GM12878 (cell line): ENCODE results near the gene SLC22A7. TPM values are rescaled to one million over a fixed set of nuclear protein-coding genes. Genes with fewer than 3 reads are reported as not detected.

ENCODE experiments used
- ATAC-seq: fragments of 200-7000 bp; cut with Tn5 transposase; 3 replicates; pipeline ENCODE4 v1.9.1; 2020; ENCODE audit warnings: mild to moderate bottlenecking, moderate library complexity
- BruUV-seq: library from RNA; stranded (reverse); fragments of 400-500 nt; replicated peaks from 2 replicates; lab custom pipeline; 2021; lab: Mats Ljungman, UMichigan
- CTCF ChIA-PET: fragments of 300-600 bp; sonication (Branson Sonifier 250); formaldehyde crosslinking; extraction: SDS; loops from one replicate; lab custom pipeline; 2021; ENCODE audit warnings: inconsistent platforms; lab: Yijun Ruan, JAX
- POLR2A ChIA-PET: fragments of 350-600 bp; formaldehyde crosslinking; extraction: SDS; loops from one replicate; lab custom pipeline; 2021; ENCODE audit warnings: inconsistent platforms; lab: Charles Lee
- RAD21 ChIA-PET: fragments of 300-600 bp; sonication (Branson Sonifier 250); formaldehyde crosslinking; loops from one replicate; lab custom pipeline; 2023; ENCODE audit warnings: antibody characterized with exemption; ENCODE audit not compliant: unreplicated experiment; lab: Charles Lee
- SMC1A ChIA-PET: fragments of 300-600 bp; sonication (Branson Sonifier 250); formaldehyde crosslinking; loops from one replicate; lab custom pipeline; 2023; ENCODE audit not compliant: unreplicated experiment, uncharacterized antibody; lab: Charles Lee
- DNase-seq: peaks from one replicate; pipeline ENCODE4 v3.0.0-alpha.2; 2011; ENCODE audit warnings: low read depth, low spot score
- FAIRE-seq: peaks from 3 replicates; lab custom pipeline; 2011; peaks lifted over from hg19 to GRCh38; lab: Jason Lieb, UNC
- H2AFZ ChIP-seq: 2 replicates; pipeline ENCODE4 v1.6.0; 2011; ENCODE audit warnings: low read depth, low read length, control low read depth; ENCODE audit not compliant: control insufficient read depth
- H3K27ac ChIP-seq: 2 replicates; pipeline ENCODE4 v1.5.1; 2011; ENCODE audit warnings: control low read depth; ENCODE audit not compliant: control insufficient read depth, insufficient read depth
- H3K27me3 ChIP-seq, 2 experiments: replicated peaks in 1 of 2; 2 replicates each; pipeline versions ENCODE4 v1.6.0 to v1.6.1; 2011; ENCODE audit warnings: low read length in 1 of 2; ENCODE audit not compliant: control insufficient read depth in 2 of 2, insufficient read depth in 2 of 2
- H3K36me3 ChIP-seq, 2 experiments: 2 replicates each; pipeline ENCODE4 v1.5.1; 2011; ENCODE audit warnings: low read length in 1 of 2; ENCODE audit not compliant: control insufficient read depth in 2 of 2, insufficient read depth in 2 of 2
- H3K4me1 ChIP-seq: 2 replicates; pipeline ENCODE4 v1.6.1; 2011; ENCODE audit warnings: mild to moderate bottlenecking, low read length, moderate library complexity, mixed read lengths; ENCODE audit not compliant: control insufficient read depth, insufficient read depth
- H3K4me2 ChIP-seq: 2 replicates; pipeline ENCODE4 v1.6.0; 2011; ENCODE audit warnings: control low read depth; ENCODE audit not compliant: control insufficient read depth, insufficient read depth
- H3K4me3 ChIP-seq: fragments of 200-600 bp; sonication (generic); 2 replicates; pipeline ENCODE4 v1.5.1; 2016
- H3K79me2 ChIP-seq: 2 replicates; pipeline ENCODE4 v1.6.0; 2011; ENCODE audit warnings: low read length; ENCODE audit not compliant: control insufficient read depth, insufficient read depth
- H3K9ac ChIP-seq: 2 replicates; pipeline ENCODE4 v1.8.0; 2011; ENCODE audit warnings: low read length, control low read depth, mixed read lengths; ENCODE audit not compliant: control insufficient read depth, insufficient read depth
- H3K9me3 ChIP-seq: replicated peaks from 3 replicates; pipeline ENCODE4 v1.5.1; 2011; ENCODE audit warnings: mild to moderate bottlenecking, low read length; ENCODE audit not compliant: control insufficient read depth, insufficient read depth
- H4K20me1 ChIP-seq: 2 replicates; pipeline ENCODE4 v1.6.0; 2011; ENCODE audit not compliant: control insufficient read depth, insufficient read depth
- ETV6 ChIP-seq, 2 experiments: fragments of 450-650 bp in 1 of 2; IDR thresholded peaks in 1 of 2; conservative IDR thresholded peaks in 1 of 2; 2 replicates each; pipeline ENCODE4 v1.6.1; 2014; ENCODE audit warnings: antibody characterized with exemption in 1 of 2, borderline replicate concordance in 1 of 2, low read depth in 1 of 2, mild to moderate bottlenecking in 1 of 2, moderate library complexity in 1 of 2
- KDM1A ChIP-seq: fragments of 200-600 bp; sonication (generic); IDR thresholded peaks from 2 replicates; pipeline ENCODE4 v1.6.1; 2016; ENCODE audit warnings: borderline replicate concordance
- PML ChIP-seq: IDR thresholded peaks from 2 replicates; pipeline ENCODE4 v1.6.1; 2012; ENCODE audit warnings: low read length, inconsistent platforms
- SPI1 ChIP-seq: IDR thresholded peaks from 2 replicates; pipeline ENCODE4 v1.6.1; 2011; ENCODE audit warnings: low read depth, mild to moderate bottlenecking, low read length, moderate library complexity, borderline replicate concordance; ENCODE audit not compliant: insufficient read depth
- YBX1 ChIP-seq: fragments of 450-650 bp; IDR thresholded peaks from 2 replicates; pipeline ENCODE4 v1.6.1; 2016; ENCODE audit warnings: antibody characterized with exemption
- WGBS: methylation state at CpG from one replicate; pipeline ENCODE4 v1.1.6; 2016; ENCODE audit warnings: low lambda C conversion rate; ENCODE audit not compliant: insufficient replicate concordance, insufficient coverage; ENCODE audit errors: missing lambda C conversion rate; 5-methylcytosine and 5-hydroxymethylcytosine counted together
- in situ Hi-C: fragments of 300-500 bp; cut with MboI; formaldehyde crosslinking; loops from 9 replicates; pipeline ENCODE4 v1.14.3; 2018; ENCODE audit warnings: mixed read lengths
- intact Hi-C: fragments of 100-400 bp; cut with micrococcal nuclease; formaldehyde crosslinking; loops from one replicate; pipeline ENCODE4 v1.14.2; 2022; ENCODE audit not compliant: unreplicated experiment
- polyA plus RNA-seq, 11 experiments: library from polyadenylated mRNA; depleted of rRNA in 4 of 11; unstranded in 6 of 11; stranded (reverse) in 5 of 11; fragments of >200 nt; fragmentation: Nextera tagmentation in 4 of 11; fragmentation: Illumina TruSeq in 1 of 11; extraction: Ambion mirVana in 4 of 11; extraction: Trizol in 1 of 11; gene quantifications; 1 replicate in 1 of 11; 2 replicates in 10 of 11; pipeline versions ENCODE4 v1.2.1 to v1.2.3, GENCODE V29; 2011 to 2016; ENCODE audit warnings: inconsistent platforms in 2 of 11, missing spikeins in 2 of 11, low read depth in 1 of 11
- total RNA-seq, 4 experiments: library from RNA; depleted of rRNA in 3 of 4; stranded (reverse); fragments of >200 nt in 3 of 4; fragmentation: Illumina TruSeq in 1 of 4; extraction: Trizol in 1 of 4; gene quantifications; 2 replicates each; pipeline versions ENCODE4 v1.2.1 to v1.2.3, GENCODE V29; 2013 to 2021

Gene SLC22A7
- total and polyA plus RNA-seq, 10 of the 15 experiments (the other 5 are each of a cell fraction or from before 2014, with no cell fraction given) = 0.08 to 0.31 TPM; not detected in 8

GRCh38 chr6:43318011-43318410 lies 20.0 kb downstream of the SLC22A7 start:
- Histone ChIP-seq H3K9me3 (no peaks in the 10 kb centered on the region), H3K27me3 (no peaks in the 10 kb centered on the region), H3K4me2 (no peak overlapping the region), H3K9ac (no peak overlapping the region), H4K20me1 (no peaks in the 10 kb centered on the region), H3K79me2 (no peaks in the 10 kb centered on the region), H3K36me3 (peaks cover 0 to 5% of the 10 kb centered on the region in 2 experiments; a peak in 1 of 4 replicates), H2AFZ (no peak overlapping the region), H3K4me1 (peaks cover 26% of the 10 kb centered on the region)
- POLR2A ChIA-PET = interaction anchor here (0.8 to 1.7 kb wide), 7 partner anchors 10 to 50 kb away, joined by 3 to 7 read pairs (median 4); partner anchors contain the start of gene CRIP3
- BruUV-seq = no TSS peak
- 75% methylated on average over 2 of the region's 2 CpGs for WGBS
- intact Hi-C loops = no loop called here
- CTCF ChIA-PET = interaction anchor here (0.7 to 1.9 kb wide), 4 partner anchors 9 to 38 kb away, joined by 4 to 12 read pairs (median 8); partner anchors contain the start of gene CRIP3
- no peak for FAIRE-seq
- no peak for DNase-seq
- no peak for ATAC-seq
- RAD21 ChIA-PET = interaction anchor here (1.2 to 2.9 kb wide), 4 partner anchors 9 to 80 kb away, joined by 3 to 10 read pairs (median 5); partner anchors contain the start of gene CRIP3
- TF ChIP-seq ETV6 (conservative IDR thresholded peaks at IDR 0.05 in 1 of 2, IDR thresholded peaks at IDR 0.05 in 1 of 2; ENCODE audit: borderline replicate concordance in 1 of 2, low read depth in 1 of 2) (no peak), YBX1 (no peak), KDM1A (no peak)
- TF ChIP-seq, all 136 proteins: peak for 0
- no peak overlapping the region for H3K27ac ChIP-seq
- no peak overlapping the region for H3K4me3 ChIP-seq
- in situ Hi-C loops = no loop called here
- SMC1A ChIA-PET = interaction anchor here (1.2 to 8.8 kb wide), 5 partner anchors 8 to 66 kb away, joined by 5 to 90 read pairs (median 7); partner anchors contain the start of gene CRIP3

GRCh38 chr6:43325876-43326275 lies 27.8 kb downstream of the SLC22A7 start:
- intact Hi-C loops (no loop called here), in situ Hi-C loops (no loop called here)
- RAD21 ChIA-PET = no interaction called here
- H3K4me2 ChIP-seq = no peak overlapping the region
- POLR2A ChIA-PET = interaction anchor here (0.7 kb wide), 1 partner anchor 18 kb away, joined by 3 read pairs; the partner anchor contains the start of gene CRIP3
- peaks cover 2% of the 10 kb centered on the region; the same call in 2 of the 3 replicates for H3K9me3 ChIP-seq
- H3K27ac ChIP-seq = no peak overlapping the region
- no peaks in the 10 kb centered on the region for H3K27me3 ChIP-seq
- no peak overlapping the region for H3K4me3 ChIP-seq
- ATAC-seq (no peak), FAIRE-seq (no peak), DNase-seq (no peak)
- H2AFZ ChIP-seq = no peak overlapping the region
- H3K79me2 ChIP-seq = no peaks in the 10 kb centered on the region
- H3K36me3 ChIP-seq = peaks cover 0 to 7% of the 10 kb centered on the region in 2 experiments; a peak in 2 of 4 replicates
- H3K4me1 ChIP-seq = peaks cover 9% of the 10 kb centered on the region
- H3K9ac ChIP-seq = no peak overlapping the region
- SMC1A ChIA-PET = interaction anchor here (1.4 to 2.5 kb wide), 2 partner anchors 8 kb away, joined by 5 to 8 read pairs; no protein-coding TSS in a partner anchor
- H4K20me1 ChIP-seq = no peaks in the 10 kb centered on the region
- CTCF ChIA-PET = interaction anchor here (0.9 to 9.3 kb wide), 3 partner anchors 11 to 19 kb away, joined by 3 to 83 read pairs (median 7); partner anchors contain the start of gene CRIP3
- no TSS peak for BruUV-seq
- 5% methylated on average over 1 of the region's 1 CpG for WGBS
- peak; percentile 12; the same call in 1 of the 2 replicates for TF ChIP-seq SPI1
- no peak for TF ChIP-seq PML
